Central memory CD8-positive, alpha-beta T cell (primary cell): ENCODE data around the gene PBRM1.

ENCODE experiments used
- ATAC-seq: fragments of 150-1000 bp; cut with Tn5 transposase; replicated peaks from 2 replicates; pipeline ENCODE4 v1.10.0; 2022; ENCODE audit warnings: mild to moderate bottlenecking, moderate FRiP score, moderate number of reproducible peaks; ENCODE audit not compliant: poor library complexity, severe bottlenecking; ENCODE audit errors: extremely low read depth
- DNase-seq, 2 donors: peaks; one replicate each; pipeline ENCODE4 v3.0.0; 2021; ENCODE audit warnings: low spot score in 2 of 2
- H3K27ac Mint-ChIP-seq: one replicate; pipeline ENCODE4 v1.8.0; 2022; ENCODE audit warnings: low read depth, mild to moderate bottlenecking, moderate library complexity, mixed read lengths
- H3K27me3 Mint-ChIP-seq: one replicate; pipeline ENCODE4 v1.8.0; 2022; ENCODE audit warnings: mixed read lengths
- H3K36me3 Mint-ChIP-seq: one replicate; pipeline ENCODE4 v1.8.0; 2022; ENCODE audit warnings: mild to moderate bottlenecking, moderate library complexity, mixed read lengths; ENCODE audit not compliant: insufficient read depth
- H3K4me1 Mint-ChIP-seq: one replicate; pipeline ENCODE4 v1.8.0; 2022; ENCODE audit warnings: mixed read lengths
- H3K4me3 Mint-ChIP-seq: one replicate; pipeline ENCODE4 v1.8.0; 2022; ENCODE audit warnings: mild to moderate bottlenecking, moderate library complexity, mixed read lengths
- H3K9me3 Mint-ChIP-seq: one replicate; pipeline ENCODE4 v1.8.0; 2022; ENCODE audit warnings: mixed read lengths

The PBRM1 gene

DNA sequence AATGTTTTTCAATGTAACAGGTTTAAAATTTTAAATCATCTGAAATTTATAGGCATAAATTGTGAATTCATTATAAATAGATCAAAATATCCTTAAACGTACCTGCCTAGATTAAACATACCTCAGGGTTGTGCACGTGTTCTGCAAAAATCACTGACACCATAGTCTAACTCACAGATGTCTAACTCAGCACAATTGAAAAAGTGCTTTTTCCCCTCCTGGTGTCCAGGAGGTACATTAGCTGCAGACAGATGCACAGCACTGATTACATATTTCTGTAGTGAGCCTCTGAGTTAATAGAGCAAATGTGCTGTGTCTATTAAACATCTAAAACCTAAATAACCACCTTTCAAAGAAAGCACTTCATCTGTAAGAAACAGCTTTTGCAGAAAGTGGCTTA lies 138.6 kb downstream of the PBRM1 start:
- H3K9me3 Mint-ChIP-seq: no peaks in the 10 kb centered on the region
- peaks cover 39% of the 10 kb centered on the region for H3K36me3 Mint-ChIP-seq
- DNase-seq (no peak), ATAC-seq (no peak)
- H3K27me3 Mint-ChIP-seq: no peaks in the 10 kb centered on the region
- no peaks in the 10 kb centered on the region for H3K4me1 Mint-ChIP-seq
- no peak overlapping the region for H3K27ac Mint-ChIP-seq
- no peak overlapping the region for H3K4me3 Mint-ChIP-seq

DNA sequence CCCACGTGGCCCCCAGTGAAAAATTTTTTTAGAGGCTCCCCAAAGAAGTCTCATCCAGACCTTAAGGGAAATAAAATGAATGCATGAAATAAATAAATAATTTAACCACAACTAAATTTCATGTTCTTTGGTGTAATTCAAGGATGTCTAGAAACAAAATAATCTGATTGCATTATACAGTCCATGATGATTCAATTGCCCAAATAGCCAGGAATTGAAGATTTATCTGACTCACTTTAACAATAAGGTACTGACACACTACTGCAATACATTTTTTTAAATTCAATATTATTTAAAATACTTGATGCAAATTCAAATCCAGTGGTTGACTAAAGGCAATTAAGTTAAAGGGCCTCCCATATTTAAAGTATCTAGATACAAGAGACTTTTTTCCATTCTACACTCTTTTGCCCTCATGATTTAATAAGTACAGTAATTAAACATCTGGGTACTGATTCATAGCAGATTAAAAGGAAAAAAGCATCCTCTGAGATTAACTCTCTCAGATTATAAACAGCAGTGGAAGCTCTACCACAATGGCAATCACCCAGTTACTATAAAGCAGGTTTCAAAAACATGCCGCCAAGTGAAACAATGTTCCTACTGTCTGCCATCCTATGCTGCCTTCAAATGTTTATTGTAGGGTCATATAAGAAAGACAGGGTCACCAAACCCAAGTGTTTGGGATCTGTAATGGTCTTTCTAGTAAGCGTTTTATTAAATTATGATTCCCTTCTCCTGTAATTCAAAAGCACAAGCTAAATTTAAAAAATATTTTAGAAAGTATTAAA lies 139.4 kb downstream of the PBRM1 start:
- DNase-seq: no peak
- Mint-ChIP-seq H3K4me1 (no peaks in the 10 kb centered on the region), H3K4me3 (no peak overlapping the region), H3K27me3 (no peaks in the 10 kb centered on the region), H3K9me3 (no peaks in the 10 kb centered on the region), H3K36me3 (peaks cover 44% of the 10 kb centered on the region), H3K27ac (peak overlapping the region; percentile 53)
- no peak for ATAC-seq

DNA sequence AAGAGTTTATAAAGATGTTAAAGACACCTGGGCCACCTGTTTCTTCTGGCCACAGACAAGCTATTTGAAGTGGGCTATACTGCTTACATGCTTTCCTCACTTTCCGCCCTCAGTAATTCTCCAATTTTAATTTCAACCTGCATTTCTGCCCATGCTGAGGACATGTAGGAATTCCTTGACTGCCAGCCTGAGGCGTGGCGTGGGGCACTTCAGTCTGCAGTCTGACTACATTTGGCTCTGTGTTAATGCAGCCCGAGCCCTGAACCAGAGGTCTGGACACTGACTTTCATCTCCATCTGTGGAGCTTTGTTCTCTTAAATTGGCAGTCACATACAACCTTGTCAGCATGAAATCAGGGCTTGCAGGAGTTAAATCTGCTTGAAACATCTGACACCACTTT lies 140.8 kb downstream of the PBRM1 start:
- ATAC-seq (no peak), DNase-seq (no peak)
- H3K4me1 Mint-ChIP-seq: peaks cover under 1% of the 10 kb centered on the region
- no peak overlapping the region for H3K4me3 Mint-ChIP-seq
- peaks cover 38% of the 10 kb centered on the region for H3K36me3 Mint-ChIP-seq
- H3K9me3 Mint-ChIP-seq: no peaks in the 10 kb centered on the region
- H3K27me3 Mint-ChIP-seq: no peaks in the 10 kb centered on the region
- no peak overlapping the region for H3K27ac Mint-ChIP-seq

- no peak overlapping the region for H3K27ac Mint-ChIP-seq
- no peak overlapping the region for H3K4me3 Mint-ChIP-seq
- no peaks in the 10 kb centered on the region for H3K27me3 Mint-ChIP-seq
- H3K9me3 Mint-ChIP-seq: no peaks in the 10 kb centered on the region
- ATAC-seq (no peak), DNase-seq (no peak)
- peaks cover 36% of the 10 kb centered on the region for H3K4me1 Mint-ChIP-seq
- peaks cover 26% of the 10 kb centered on the region for H3K36me3 Mint-ChIP-seq
Measured at GRCh38 chr3:52541050-52541449, 144.7 kb downstream of the PBRM1 start.

DNA sequence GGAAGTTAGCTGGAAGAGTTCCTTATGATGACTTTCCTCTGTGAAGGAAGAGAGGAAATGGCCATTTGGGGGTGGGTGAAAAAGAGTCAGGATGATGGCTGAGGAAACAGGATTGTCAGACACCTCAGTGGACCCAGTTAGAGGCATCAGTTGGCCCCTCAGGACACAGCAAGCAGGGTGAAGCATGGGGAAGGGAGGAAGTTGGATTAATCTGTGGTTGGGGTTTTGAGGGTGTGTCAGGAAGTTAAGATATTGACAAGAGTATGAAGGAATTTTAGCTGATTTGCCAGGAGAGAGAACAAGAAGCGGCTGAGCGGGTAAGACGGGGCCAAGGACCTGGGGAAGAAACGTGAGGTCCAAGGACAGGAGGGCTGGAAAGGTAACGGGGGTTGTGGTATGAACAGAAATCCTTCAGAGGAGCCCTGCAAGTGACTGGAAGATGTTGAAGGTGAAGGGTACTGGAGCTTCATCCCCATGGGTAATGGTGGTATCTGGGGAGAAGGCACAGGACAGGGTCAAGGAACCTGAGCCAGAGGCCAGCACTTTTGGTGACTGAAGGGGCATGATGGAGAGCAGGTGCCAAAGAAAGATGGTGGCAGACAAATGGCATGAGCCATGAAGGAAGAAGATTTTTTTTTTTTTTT lies 146.6 kb downstream of the PBRM1 start:
- peak overlapping the region; percentile 35 for H3K4me3 Mint-ChIP-seq
- no peak for ATAC-seq
- H3K36me3 Mint-ChIP-seq: peaks cover 22% of the 10 kb centered on the region
- H3K27ac Mint-ChIP-seq: peak overlapping the region; percentile 66
- peaks cover 42% of the 10 kb centered on the region for H3K4me1 Mint-ChIP-seq
- no peak for DNase-seq
- no peaks in the 10 kb centered on the region for H3K9me3 Mint-ChIP-seq
- H3K27me3 Mint-ChIP-seq: no peaks in the 10 kb centered on the region

GRCh38 chr3:52537726-52538421 lies 147.8 kb downstream of the PBRM1 start:
- H3K4me1 Mint-ChIP-seq: peaks cover 42% of the 10 kb centered on the region
- peaks cover 22% of the 10 kb centered on the region for H3K36me3 Mint-ChIP-seq
- H3K27ac Mint-ChIP-seq: peak overlapping the region; percentile 98
- peak overlapping the region; percentile 98 for H3K4me3 Mint-ChIP-seq
- H3K9me3 Mint-ChIP-seq: no peaks in the 10 kb centered on the region
- ATAC-seq (no peak), DNase-seq (no peak)
- no peaks in the 10 kb centered on the region for H3K27me3 Mint-ChIP-seq

GRCh38 chr3:52537165-52537620 lies 148.5 kb downstream of the PBRM1 start:
- Mint-ChIP-seq H3K4me3 (peak overlapping the region; percentile 98), H3K9me3 (no peaks in the 10 kb centered on the region), H3K27ac (peak overlapping the region; percentile 98), H3K27me3 (no peaks in the 10 kb centered on the region), H3K4me1 (peaks cover 48% of the 10 kb centered on the region), H3K36me3 (peaks cover 23% of the 10 kb centered on the region)
- ATAC-seq (no peak), DNase-seq (no peak)

GRCh38 chr3:52536369-52537164 lies 149.1 kb downstream of the PBRM1 start, which contains the start of gene UQCC5:
Gene UQCC5, plus strand, starts transcription at chr3:52536605. Its CDS starts 151 bp downstream, at chr3:52536756.
- Mint-ChIP-seq H3K9me3 (no peaks in the 10 kb centered on the region), H3K27ac (peak within 1 kb of the TSS; percentile 98), H3K27me3 (no peaks in the 10 kb centered on the region), H3K4me3 (peak within 1 kb of the TSS; percentile 98), H3K36me3 (peaks cover 22% of the 10 kb centered on the region), H3K4me1 (peaks cover 49% of the 10 kb centered on the region)
- ATAC-seq (peak; percentile 96), DNase-seq (peak; percentile 92 to 96)

DNA sequence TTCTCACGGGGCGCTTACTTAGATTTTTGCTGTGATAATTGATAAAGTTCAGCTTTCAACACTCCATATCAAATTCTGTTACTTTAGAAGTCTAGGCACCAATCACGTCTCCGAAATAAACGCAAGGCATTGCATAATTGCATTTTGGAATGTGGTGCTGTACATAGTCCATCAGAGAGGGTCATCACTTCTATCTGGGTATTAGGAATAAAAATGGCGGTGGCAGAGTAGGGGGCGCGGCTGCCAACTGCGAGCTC lies 149.7 kb downstream of the PBRM1 start:
- H3K27ac Mint-ChIP-seq: peak overlapping the region; percentile 98
- H3K27me3 Mint-ChIP-seq: no peaks in the 10 kb centered on the region
- DNase-seq (no peak), ATAC-seq (no peak)
- peaks cover 49% of the 10 kb centered on the region for H3K4me1 Mint-ChIP-seq
- peak overlapping the region; percentile 98 for H3K4me3 Mint-ChIP-seq
- H3K9me3 Mint-ChIP-seq: no peaks in the 10 kb centered on the region
- peaks cover 19% of the 10 kb centered on the region for H3K36me3 Mint-ChIP-seq

GRCh38 chr3:52535411-52536111 lies 150.2 kb downstream of the PBRM1 start:
- no peak for DNase-seq
- Mint-ChIP-seq H3K36me3 (peaks cover 17% of the 10 kb centered on the region), H3K27me3 (no peaks in the 10 kb centered on the region)

GRCh38 chr3:52534281-52535183 lies 151.2 kb downstream of the PBRM1 start:
- no peaks in the 10 kb centered on the region for H3K9me3 Mint-ChIP-seq
- H3K27ac Mint-ChIP-seq: peak overlapping the region; percentile 83
- no peaks in the 10 kb centered on the region for H3K27me3 Mint-ChIP-seq
- H3K4me3 Mint-ChIP-seq: peak overlapping the region; percentile 78
- peaks cover 45% of the 10 kb centered on the region for H3K4me1 Mint-ChIP-seq
- DNase-seq (no peak), ATAC-seq (no peak)
- H3K36me3 Mint-ChIP-seq: peaks cover 17% of the 10 kb centered on the region

More at GRCh38 chr3:52535411-52536111, 150.2 kb downstream of the PBRM1 start:
- no peak for ATAC-seq
- Mint-ChIP-seq H3K4me3 (peak overlapping the region; percentile 98), H3K4me1 (peaks cover 49% of the 10 kb centered on the region), H3K9me3 (no peaks in the 10 kb centered on the region), H3K27ac (peak overlapping the region; percentile 98)
